ENCODE data around the gene GPN2. TPM values are rescaled to one million over a fixed set of nuclear protein-coding genes. Genes with fewer than 3 reads are reported as not detected.

Gene GPN2
- total and polyA plus RNA-seq, 4 donors = 9.5 to 12.7 (median 10.4) TPM

- WGBS = 22% methylated on average over 16 of the region's 16 CpGs
- H3K4me1 ChIP-seq (ENCODE audit: control insufficient read depth in 4 of 4, insufficient read depth in 4 of 4, low read length in 3 of 4) = peaks cover 3 to 50% (median 32%) of the 10 kb centered on the region in 4 donors
- peak; percentile 79 for DNase-seq (ENCODE audit: low spot score)
- no peaks in the 10 kb centered on the region for H3K27me3 ChIP-seq (ENCODE audit: control insufficient read depth in 4 of 4, insufficient read depth in 4 of 4, low read length in 3 of 4)
- peak within 1 kb of the TSS; percentile 92 to 96 for H3K9ac ChIP-seq (ENCODE audit: low read depth in 1 of 2, low read length in 2 of 2)
- no peaks in the 10 kb centered on the region for H3K9me3 ChIP-seq (ENCODE audit: control insufficient read depth in 4 of 4, low read length in 3 of 4)
- H3K36me3 ChIP-seq (ENCODE audit: control insufficient read depth in 4 of 4, insufficient read depth in 3 of 4, low read depth in 1 of 4, low read length in 3 of 4) = peaks cover 0 to 6% (median under 1%) of the 10 kb centered on the region in 4 donors
- peak; percentile 37 to 51 for TF ChIP-seq GABPA (IDR thresholded peaks at IDR 0.05 in 1 of 2, conservative IDR thresholded peaks at IDR 0.05 in 1 of 2)
- peak; percentile 98 for TF ChIP-seq MAX (IDR thresholded peaks at IDR 0.05)
- TF ChIP-seq, protein P1, sequence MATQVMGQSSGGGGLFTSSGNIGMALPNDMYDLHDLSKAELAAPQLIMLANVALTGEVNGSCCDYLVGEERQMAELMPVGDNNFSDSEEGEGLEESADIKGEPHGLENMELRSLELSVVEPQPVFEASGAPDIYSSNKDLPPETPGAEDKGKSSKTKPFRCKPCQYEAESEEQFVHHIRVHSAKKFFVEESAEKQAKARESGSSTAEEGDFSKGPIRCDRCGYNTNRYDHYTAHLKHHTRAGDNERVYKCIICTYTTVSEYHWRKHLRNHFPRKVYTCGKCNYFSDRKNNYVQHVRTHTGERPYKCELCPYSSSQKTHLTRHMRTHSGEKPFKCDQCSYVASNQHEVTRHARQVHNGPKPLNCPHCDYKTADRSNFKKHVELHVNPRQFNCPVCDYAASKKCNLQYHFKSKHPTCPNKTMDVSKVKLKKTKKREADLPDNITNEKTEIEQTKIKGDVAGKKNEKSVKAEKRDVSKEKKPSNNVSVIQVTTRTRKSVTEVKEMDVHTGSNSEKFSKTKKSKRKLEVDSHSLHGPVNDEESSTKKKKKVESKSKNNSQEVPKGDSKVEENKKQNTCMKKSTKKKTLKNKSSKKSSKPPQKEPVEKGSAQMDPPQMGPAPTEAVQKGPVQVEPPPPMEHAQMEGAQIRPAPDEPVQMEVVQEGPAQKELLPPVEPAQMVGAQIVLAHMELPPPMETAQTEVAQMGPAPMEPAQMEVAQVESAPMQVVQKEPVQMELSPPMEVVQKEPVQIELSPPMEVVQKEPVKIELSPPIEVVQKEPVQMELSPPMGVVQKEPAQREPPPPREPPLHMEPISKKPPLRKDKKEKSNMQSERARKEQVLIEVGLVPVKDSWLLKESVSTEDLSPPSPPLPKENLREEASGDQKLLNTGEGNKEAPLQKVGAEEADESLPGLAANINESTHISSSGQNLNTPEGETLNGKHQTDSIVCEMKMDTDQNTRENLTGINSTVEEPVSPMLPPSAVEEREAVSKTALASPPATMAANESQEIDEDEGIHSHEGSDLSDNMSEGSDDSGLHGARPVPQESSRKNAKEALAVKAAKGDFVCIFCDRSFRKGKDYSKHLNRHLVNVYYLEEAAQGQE (IDR thresholded peaks at IDR 0.05) = peak; percentile 69
- TF ChIP-seq SP1 (IDR thresholded peaks at IDR 0.05) = peak; percentile 99
- peak; percentile 67 to 80 for TF ChIP-seq EGR1 (IDR thresholded peaks at IDR 0.05; ENCODE audit: low read depth in 2 of 2)
- TF ChIP-seq HNF4G (IDR thresholded peaks at IDR 0.05) = peak; percentile 85
- peak; percentile 93 for TF ChIP-seq ZBTB33 (IDR thresholded peaks at IDR 0.05)
- peak; percentile 73 for TF ChIP-seq NR2F2 (IDR thresholded peaks at IDR 0.05)
- peak; percentile 92 to 93 for TF ChIP-seq JUND (IDR thresholded peaks at IDR 0.05)
- TF ChIP-seq TAF1 (conservative IDR thresholded peaks at IDR 0.05) = peak; percentile 99
- peak; percentile 95 for TF ChIP-seq ATF3 (IDR thresholded peaks at IDR 0.05)
- peak; percentile 86 for TF ChIP-seq FOXA2 (IDR thresholded peaks at IDR 0.05)
- peak; percentile 85 to 91 for TF ChIP-seq HNF4A (conservative IDR thresholded peaks at IDR 0.05)
- TF ChIP-seq, protein P2, sequence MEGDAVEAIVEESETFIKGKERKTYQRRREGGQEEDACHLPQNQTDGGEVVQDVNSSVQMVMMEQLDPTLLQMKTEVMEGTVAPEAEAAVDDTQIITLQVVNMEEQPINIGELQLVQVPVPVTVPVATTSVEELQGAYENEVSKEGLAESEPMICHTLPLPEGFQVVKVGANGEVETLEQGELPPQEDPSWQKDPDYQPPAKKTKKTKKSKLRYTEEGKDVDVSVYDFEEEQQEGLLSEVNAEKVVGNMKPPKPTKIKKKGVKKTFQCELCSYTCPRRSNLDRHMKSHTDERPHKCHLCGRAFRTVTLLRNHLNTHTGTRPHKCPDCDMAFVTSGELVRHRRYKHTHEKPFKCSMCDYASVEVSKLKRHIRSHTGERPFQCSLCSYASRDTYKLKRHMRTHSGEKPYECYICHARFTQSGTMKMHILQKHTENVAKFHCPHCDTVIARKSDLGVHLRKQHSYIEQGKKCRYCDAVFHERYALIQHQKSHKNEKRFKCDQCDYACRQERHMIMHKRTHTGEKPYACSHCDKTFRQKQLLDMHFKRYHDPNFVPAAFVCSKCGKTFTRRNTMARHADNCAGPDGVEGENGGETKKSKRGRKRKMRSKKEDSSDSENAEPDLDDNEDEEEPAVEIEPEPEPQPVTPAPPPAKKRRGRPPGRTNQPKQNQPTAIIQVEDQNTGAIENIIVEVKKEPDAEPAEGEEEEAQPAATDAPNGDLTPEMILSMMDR (IDR thresholded peaks at IDR 0.05; ENCODE audit: low read depth, low read length, missing input control) = no peak
- TF ChIP-seq YY1 (IDR thresholded peaks at IDR 0.05) = peak; percentile 91
- peak; percentile 60 for TF ChIP-seq FOXA1 (IDR thresholded peaks at IDR 0.05)
- peak; percentile 98 to 99 for TF ChIP-seq RXRA (IDR thresholded peaks at IDR 0.05)
- TF ChIP-seq RAD21 (IDR thresholded peaks at IDR 0.05) = peak in 1 of 2 donors; percentile 58
- peak within 1 kb of the TSS; percentile 79 to 86 (median 82) for H3K4me3 ChIP-seq (ENCODE audit: low read depth in 1 of 3, low read length in 3 of 3)
- H3K27ac ChIP-seq (ENCODE audit: low read depth in 1 of 2, low read length in 2 of 2) = peak within 1 kb of the TSS; percentile 97 to 99
These were observed 23.9 kb upstream of the GPN2 start, which contains the start of gene NR0B2 for GRCh38 chr1:26913754-26914619. Gene NR0B2, minus strand, starts transcription at chr1:26913975. Its CDS starts 35 bp downstream, at chr1:26913940.
